Bone marrow (tissue), 2 donors: ENCODE measurements around the gene ESR1.

ENCODE experiments used
- DNase-seq, 2 donors: peaks; one replicate each; lab custom pipeline; 2025; lab: John Stamatoyannopoulos, UW

ESR1 gene

GRCh38 chr6:152173957-152174356, 366.5 kb downstream of the ESR1 start:
- no peak for DNase-seq

- DNase-seq: no peak
Observed at GRCh38 chr6:152176268-152176667, 368.8 kb downstream of the ESR1 start.
